K562 (cell line): ENCODE measurements around the gene TRPM4. TPM values are rescaled to one million over a fixed set of nuclear protein-coding genes. Genes with fewer than 3 reads are reported as not detected.

Source experiments
- ARID3B ChIP-seq: fragments of 250-450 bp; sonication (Bioruptor Pico); IDR thresholded peaks from 2 replicates; pipeline ENCODE4 v1.4.0; 2020; ENCODE audit warnings: borderline replicate concordance
- BRD9 ChIP-seq: fragments of 450-650 bp; IDR thresholded peaks from 2 replicates; pipeline ENCODE4 v1.6.1; 2018; ENCODE audit warnings: low read depth; ENCODE audit not compliant: partially characterized antibody
- DPF2 ChIP-seq: fragments of 450-650 bp; IDR thresholded peaks from 2 replicates; pipeline ENCODE4 v1.6.1; 2016
- FOSL1 ChIP-seq: fragments of 200-800 bp; sonication (Bioruptor generic); conservative IDR thresholded peaks from 2 replicates; pipeline ENCODE4 v1.6.1; 2016; ENCODE audit warnings: missing genetic modification characterization, missing compliant biosample characterization
- KAT7 ChIP-seq: sonication (generic); formaldehyde crosslinking; IDR thresholded peaks from 2 replicates; pipeline ENCODE4 v1.8.0; 2022; ENCODE audit warnings: missing genetic modification reagents, mild to moderate bottlenecking, borderline replicate concordance
- KLF10 ChIP-seq: fragments of 250-450 bp; sonication (Bioruptor Pico); IDR thresholded peaks from 2 replicates; pipeline ENCODE4 v1.6.1; 2021; ENCODE audit warnings: matching md5 sums
- MAZ ChIP-seq, 2 experiments: fragments of 450-650 bp in 1 of 2; sonication (generic) in 1 of 2; formaldehyde crosslinking; IDR thresholded peaks in 1 of 2; conservative IDR thresholded peaks in 1 of 2; 2 replicates each; pipeline versions ENCODE4 v1.4.0 to v1.5.0; 2020; ENCODE audit warnings: mild to moderate bottlenecking in 1 of 2, missing genetic modification reagents in 1 of 2
- MTF1 ChIP-seq: fragments of 250-450 bp; sonication (Bioruptor Pico); IDR thresholded peaks from 2 replicates; pipeline ENCODE4 v1.9.0; 2021; ENCODE audit warnings: moderate library complexity, mild to moderate bottlenecking, inconsistent platforms, borderline replicate concordance
- MYBL2 ChIP-seq, 2 experiments: fragments of 450-650 bp in 1 of 2; sonication (generic) in 1 of 2; formaldehyde crosslinking in 1 of 2; IDR thresholded peaks; 2 replicates each; pipeline versions ENCODE4 v1.6.1 to v1.8.1; 2017 to 2022; ENCODE audit warnings: borderline replicate concordance in 1 of 2, inconsistent platforms in 1 of 2, low read depth in 1 of 2, mild to moderate bottlenecking in 1 of 2, missing genetic modification reagents in 1 of 2, moderate library complexity in 1 of 2
- NR3C1 ChIP-seq: sonication (generic); formaldehyde crosslinking; IDR thresholded peaks from 2 replicates; pipeline ENCODE4 v1.8.1; 2022; ENCODE audit warnings: missing genetic modification reagents
- SMAD1 ChIP-seq: fragments of 150-350 bp; IDR thresholded peaks from 2 replicates; pipeline ENCODE4 v1.6.1; 2014; ENCODE audit warnings: low read length, low read depth; ENCODE audit not compliant: partially characterized antibody
- SMAD4 ChIP-seq: fragments of 250-450 bp; sonication (Bioruptor Pico); conservative IDR thresholded peaks from 2 replicates; pipeline ENCODE4 v1.8.0; 2021; ENCODE audit warnings: inconsistent platforms, mild to moderate bottlenecking, moderate library complexity
- TCF3 ChIP-seq: sonication (generic); formaldehyde crosslinking; IDR thresholded peaks from 2 replicates; pipeline ENCODE4 v1.4.0; 2020; ENCODE audit warnings: mild to moderate bottlenecking, missing genetic modification reagents
- ZBTB1 ChIP-seq: sonication (generic); formaldehyde crosslinking; IDR thresholded peaks from 2 replicates; pipeline ENCODE4 v1.8.1; 2023; ENCODE audit warnings: missing genetic modification reagents, low read depth, mild to moderate bottlenecking, borderline replicate concordance
- ZBTB8A ChIP-seq: fragments of 450-650 bp; IDR thresholded peaks from 2 replicates; pipeline ENCODE4 v1.6.1; 2018; ENCODE audit warnings: mild to moderate bottlenecking, moderate library complexity; ENCODE audit not compliant: partially characterized antibody
- ZC3H11A ChIP-seq: IDR thresholded peaks from 2 replicates; pipeline ENCODE4 v1.6.1; 2012; ENCODE audit warnings: low read depth, low read length, improper control_type of control experiment
- ZNF175 ChIP-seq: fragments of 200-800 bp; sonication (Bioruptor generic); IDR thresholded peaks from 2 replicates; pipeline ENCODE4 v1.6.1; 2016; ENCODE audit warnings: low read depth, mild to moderate bottlenecking, missing genetic modification characterization, missing compliant biosample characterization
- ZNF263 ChIP-seq: sonication (generic); formaldehyde crosslinking; IDR thresholded peaks from 2 replicates; pipeline ENCODE4 v1.8.0; 2022; ENCODE audit warnings: mild to moderate bottlenecking, missing genetic modification reagents, borderline replicate concordance
- ZNF280B ChIP-seq: fragments of 250-450 bp; sonication (Bioruptor Pico); IDR thresholded peaks from 2 replicates; pipeline ENCODE4 v1.5.1; 2021; ENCODE audit warnings: mild to moderate bottlenecking
- ZNF436 ChIP-seq: fragments of 250-450, 450-650 bp; sonication (Bioruptor Pico); formaldehyde crosslinking; IDR thresholded peaks from 2 replicates; pipeline ENCODE4 v1.7.0; 2020; ENCODE audit warnings: mild to moderate bottlenecking
- ZNF518B ChIP-seq: fragments of 250-450 bp; sonication (Bioruptor Pico); IDR thresholded peaks from 2 replicates; pipeline ENCODE4 v1.5.0; 2021; ENCODE audit warnings: mild to moderate bottlenecking, moderate library complexity
- polyA plus RNA-seq, 8 experiments: library from polyadenylated mRNA; depleted of rRNA in 4 of 8; stranded (reverse) in 5 of 8; unstranded in 3 of 8; fragments of >200 nt; fragmentation: Nextera tagmentation in 2 of 8; fragmentation: Illumina TruSeq in 1 of 8; extraction: Ambion mirVana in 2 of 8; extraction: Trizol in 1 of 8; gene quantifications; 2 replicates each; pipeline versions ENCODE4 v1.2.1 to v1.2.3, GENCODE V29; 2011 to 2014; ENCODE audit warnings: inconsistent platforms in 1 of 8, missing spikeins in 1 of 8
- total RNA-seq, 7 experiments: library from RNA; depleted of rRNA in 6 of 7; stranded (reverse); fragments of >200 nt in 6 of 7; fragmentation: Illumina TruSeq in 2 of 7; extraction: Trizol in 2 of 7; gene quantifications; 2 replicates each; pipeline versions ENCODE4 v1.2.1 to v1.2.3, GENCODE V29; 2011 to 2021; ENCODE audit warnings: low replicate concordance in 1 of 7

Gene TRPM4
- total and polyA plus RNA-seq, 9 of the 15 experiments (the other 6 are each of a cell fraction or from before 2014, with no cell fraction given), result 6.5 to 45.4 (median 15.2) TPM

- TF ChIP-seq ZNF436 (CRISPR knock-in tag) (no peak), KLF10 (CRISPR knock-in tag) (0 out of 2 replicates have a peak, but pooled peaks have one; percentile 34), ZNF518B (no peak), FOSL1 (tag) (no peak), MYBL2 (IDR thresholded peaks at IDR 0.05; ENCODE audit: low read depth) (no peak), MYBL2 (CRISPR knock-in tag; IDR thresholded peaks at IDR 0.05; ENCODE audit: borderline replicate concordance) (no peak), ZC3H11A (no peak), KAT7 (CRISPR knock-in tag) (no peak), ZBTB1 (no peak), SMAD1 (peak; percentile 66), ZBTB8A (no peak), MTF1 (CRISPR knock-in tag) (no peak), MAZ (CRISPR knock-in tag; conservative IDR thresholded peaks at IDR 0.05 in 1 of 2, IDR thresholded peaks at IDR 0.05 in 1 of 2) (peak; percentile 55 to 81; a peak in 3 of 4 replicates), TCF3 (no peak), ZNF263 (CRISPR knock-in tag) (no peak; the same call in 1 of the 2 replicates), BRD9 (peak; percentile 50), DPF2 (peak; percentile 83), NR3C1 (CRISPR knock-in tag) (peak; percentile 77; the same call in 1 of the 2 replicates), ZNF175 (no peak), SMAD4 (CRISPR knock-in tag) (peak; percentile 70; the same call in 1 of the 2 replicates), ZNF280B (CRISPR knock-in tag) (no peak), ARID3B (CRISPR knock-in tag) (no peak)
These were observed at the start of gene TRPM4 (continued) for GRCh38 chr19:49157445-49158224.
